Endometrial microvascular endothelial cells (primary cell): ENCODE measurements around the gene OTOGL. TPM values are rescaled to one million over a fixed set of nuclear protein-coding genes. Genes with fewer than 3 reads are reported as not detected.

ENCODE experiments used
- in situ Hi-C: cut with HindIII; loops from 2 replicates; pipeline ENCODE4 v1.10.0; 2017; ENCODE audit warnings: low sequenced_read_pairs, low pct_unique_long_range_greater_than_20kb; ENCODE audit errors: inconsistent ontology term
- total RNA-seq: library from RNA; depleted of rRNA; stranded (reverse); fragments of >200 nt; gene quantifications from one replicate; pipeline ENCODE4 v1.2.3, GENCODE V29; 2015; ENCODE audit errors: inconsistent ontology term

The OTOGL gene
- total RNA-seq, 1 donor from 2014 or later = 2.0 TPM

- in situ Hi-C loops = loop anchor here (25.0 kb wide), 1 partner anchor 388 kb away; no protein-coding TSS in a partner anchor
Measured at GRCh38 chr12:80175307-80175930, 76.1 kb downstream of the OTOGL start.

GRCh38 chr12:80176706-80177105 lies 77.4 kb downstream of the OTOGL start:
- in situ Hi-C loops = loop anchor here (25.0 kb wide), 1 partner anchor 389 kb away; no protein-coding TSS in a partner anchor

DNA sequence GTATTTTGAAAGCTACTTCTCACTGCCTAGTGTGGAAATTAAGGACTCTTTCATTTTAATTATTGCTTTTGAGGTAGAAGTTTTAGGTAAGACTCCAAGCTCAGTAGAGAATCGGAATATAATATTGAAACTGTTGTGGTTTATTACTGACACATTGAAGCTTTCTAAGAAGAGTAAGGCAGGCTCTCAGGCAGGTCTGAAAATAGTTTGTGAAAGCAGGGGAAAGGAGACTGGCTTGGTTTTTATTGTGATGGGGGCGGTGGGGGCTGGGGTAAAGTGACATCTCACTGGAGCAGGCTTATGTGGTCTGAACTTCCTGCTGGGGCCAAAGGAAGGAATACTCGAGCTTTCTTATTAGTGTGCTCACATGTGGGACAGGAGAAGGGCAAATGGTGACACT lies 79.5 kb downstream of the OTOGL start:
- in situ Hi-C loops = loop anchor here (25.0 kb wide), 1 partner anchor 392 kb away; no protein-coding TSS in a partner anchor

- in situ Hi-C loops = loop anchor here (25.0 kb wide), 1 partner anchor 397 kb away; no protein-coding TSS in a partner anchor
Measured at GRCh38 chr12:80183939-80184338, 84.6 kb downstream of the OTOGL start.

- in situ Hi-C loops = loop anchor here (25.0 kb wide), 1 partner anchor 398 kb away; no protein-coding TSS in a partner anchor
Measured at GRCh38 chr12:80184926-80185325, 85.6 kb downstream of the OTOGL start.

DNA sequence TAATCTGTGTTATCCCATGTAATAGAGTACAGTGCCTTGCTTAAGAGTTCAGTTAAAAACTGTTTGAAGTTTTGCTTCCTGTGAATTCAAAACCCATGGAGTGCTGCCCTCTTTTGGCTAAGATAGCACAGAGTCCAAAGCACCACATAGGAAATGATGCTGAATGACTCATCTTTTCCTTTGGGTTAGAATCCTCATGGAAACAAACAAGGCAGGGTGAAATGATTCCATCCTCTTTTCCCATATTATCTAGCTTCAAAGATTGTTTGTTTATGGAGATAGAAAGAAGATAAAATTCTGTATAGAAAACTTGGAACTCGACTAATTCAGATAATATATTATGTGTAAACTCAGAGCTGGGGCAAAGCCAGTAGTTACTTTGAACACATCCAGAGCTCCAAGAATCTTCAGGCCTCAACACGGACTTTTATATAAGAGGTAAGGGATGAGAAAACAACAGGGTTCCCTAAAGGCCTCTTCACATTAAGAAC lies 87.4 kb downstream of the OTOGL start:
- in situ Hi-C loops = loop anchor here (25.0 kb wide), 1 partner anchor 399 kb away; no protein-coding TSS in a partner anchor

- in situ Hi-C loops = loop anchor here (25.0 kb wide), 1 partner anchor 400 kb away; no protein-coding TSS in a partner anchor
Measured at GRCh38 chr12:80187660-80188090, 88.3 kb downstream of the OTOGL start.

GRCh38 chr12:80188576-80188975 lies 89.2 kb downstream of the OTOGL start:
- in situ Hi-C loops = loop anchor here (25.0 kb wide), 1 partner anchor 401 kb away; no protein-coding TSS in a partner anchor

DNA sequence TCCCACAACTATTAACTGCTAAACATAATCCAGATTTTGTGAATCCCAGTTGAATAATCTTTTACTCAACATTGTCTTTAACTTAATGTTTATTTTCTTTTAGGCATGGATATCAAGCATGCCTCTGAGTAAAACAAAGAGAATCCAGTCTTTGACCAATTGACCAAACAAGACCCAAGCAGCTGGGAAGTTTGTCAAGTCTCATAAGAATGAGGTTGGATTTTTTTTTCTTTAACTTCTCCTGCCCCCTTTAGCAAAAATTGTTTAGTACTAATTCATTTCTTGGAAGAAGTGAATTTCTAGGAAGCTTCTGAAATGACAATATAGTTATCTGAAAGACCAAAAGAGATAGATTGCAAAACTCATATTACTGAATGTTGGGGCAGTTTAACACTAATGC lies 89.9 kb downstream of the OTOGL start:
- in situ Hi-C loops = loop anchor here (25.0 kb wide), 1 partner anchor 402 kb away; no protein-coding TSS in a partner anchor

DNA sequence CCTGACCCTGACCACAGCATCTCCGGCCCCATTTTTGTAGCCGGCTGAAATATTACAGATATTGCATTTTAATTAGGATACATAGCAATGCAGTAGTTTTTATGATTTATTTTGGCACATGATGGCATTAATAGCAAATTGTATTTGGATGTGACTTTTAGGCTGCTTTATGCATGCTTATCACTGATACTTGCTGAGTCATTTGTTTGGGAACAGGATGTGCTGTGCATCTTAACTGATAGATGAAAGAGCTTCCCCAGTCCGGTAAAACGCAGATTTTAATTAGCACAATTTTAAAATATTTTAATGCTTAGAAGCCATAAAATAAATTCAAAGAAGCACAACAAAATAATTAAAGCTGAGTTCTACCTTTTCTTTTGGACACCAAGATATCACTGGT lies 90.7 kb downstream of the OTOGL start:
- in situ Hi-C loops = loop anchor here (25.0 kb wide), 1 partner anchor 403 kb away; no protein-coding TSS in a partner anchor

DNA sequence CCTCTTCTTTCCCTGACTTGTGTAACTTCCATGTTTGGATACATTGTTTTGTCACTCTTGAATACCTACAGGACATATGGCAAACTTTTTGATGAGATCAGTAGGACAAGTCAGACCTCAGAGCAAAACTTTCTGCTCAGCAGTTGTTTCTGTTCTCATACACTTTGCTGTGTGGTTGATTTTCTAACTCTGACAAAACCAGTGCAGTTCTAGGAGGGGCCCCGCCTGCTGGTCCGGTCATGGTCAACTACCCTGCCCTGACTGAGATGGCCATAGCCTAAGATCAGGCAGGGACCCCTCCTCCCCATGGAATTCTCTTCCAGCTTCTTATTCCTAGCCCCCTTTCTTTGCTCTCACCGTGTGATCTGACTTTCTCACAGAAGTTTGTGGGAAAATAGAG lies 92.8 kb downstream of the OTOGL start:
- in situ Hi-C loops = loop anchor here (25.0 kb wide), 1 partner anchor 405 kb away; no protein-coding TSS in a partner anchor

- in situ Hi-C loops = loop anchor here (25.0 kb wide), 1 partner anchor 407 kb away; no protein-coding TSS in a partner anchor
Measured at GRCh38 chr12:80193865-80194264, 94.5 kb downstream of the OTOGL start.

- in situ Hi-C loops = loop anchor here (25.0 kb wide), 1 partner anchor 408 kb away; no protein-coding TSS in a partner anchor
Measured at GRCh38 chr12:80195074-80195726, 95.9 kb downstream of the OTOGL start.

- in situ Hi-C loops = loop anchor here (25.0 kb wide), 1 partner anchor 408 kb away; no protein-coding TSS in a partner anchor
Measured at GRCh38 chr12:80195737-80196136, 96.4 kb downstream of the OTOGL start.

DNA sequence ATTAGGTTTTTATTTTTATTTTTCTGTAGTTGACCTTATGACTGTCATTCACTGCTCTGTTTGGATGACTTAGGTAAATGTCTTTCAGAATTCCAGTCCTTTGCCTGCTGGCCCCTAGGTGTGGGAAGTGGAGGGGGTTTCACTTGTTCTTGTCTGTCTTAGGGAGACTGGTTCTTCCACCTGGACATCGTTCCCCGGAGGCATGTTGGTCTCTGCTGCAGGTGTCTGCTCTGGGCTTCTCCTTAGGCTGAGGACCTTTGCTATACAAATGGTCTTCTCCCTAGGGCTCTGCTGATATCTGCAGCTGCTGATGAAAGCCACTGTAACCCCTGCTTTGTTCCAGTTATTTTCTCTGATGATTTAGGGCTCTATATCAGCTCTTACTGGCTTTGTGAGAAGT lies 97.1 kb downstream of the OTOGL start:
- in situ Hi-C loops = loop anchor here (25.0 kb wide), 1 partner anchor 409 kb away; no protein-coding TSS in a partner anchor

GRCh38 chr12:80198782-80199337 lies 99.5 kb downstream of the OTOGL start:
- in situ Hi-C loops = loop anchor here (25.0 kb wide), 1 partner anchor 412 kb away; no protein-coding TSS in a partner anchor

- in situ Hi-C loops = loop anchor here (25.0 kb wide), 1 partner anchor 413 kb away; no protein-coding TSS in a partner anchor
Measured at GRCh38 chr12:80199931-80200330, 100.6 kb downstream of the OTOGL start.

- in situ Hi-C loops = no loop called here
Measured at GRCh38 chr12:80200414-80200813, 101.1 kb downstream of the OTOGL start.

- in situ Hi-C loops = no loop called here
Measured at GRCh38 chr12:80201908-80202307, 102.6 kb downstream of the OTOGL start.
